Smooth muscle cell (in vitro differentiated cells): ENCODE data around the gene TMEM255B. TPM values are rescaled to one million over a fixed set of nuclear protein-coding genes. Genes with fewer than 3 reads are reported as not detected.

Experiments used
- DNase-seq: peaks from one replicate; lab custom pipeline; 2025; ENCODE audit not compliant: unreplicated experiment; lab: John Stamatoyannopoulos, UW
- H2AFZ ChIP-seq: fragments of 200-600 bp; sonication (generic); 2 replicates; pipeline ENCODE4 v1.6.0; 2016; ENCODE audit warnings: antibody characterized with exemption, low read depth, mild to moderate bottlenecking
- H3F3A ChIP-seq: fragments of 200-600 bp; sonication (generic); 2 replicates; pipeline ENCODE4 v1.6.0; 2017; ENCODE audit warnings: antibody characterized with exemption, low read depth
- H3K27ac ChIP-seq: fragments of 200-600 bp; sonication (generic); 2 replicates; pipeline ENCODE4 v1.5.1; 2016; ENCODE audit warnings: low read depth, mild to moderate bottlenecking
- H3K27me3 ChIP-seq: fragments of 200-600 bp; sonication (generic); 2 replicates; pipeline ENCODE4 v1.6.1; 2016; ENCODE audit warnings: low read depth, mild to moderate bottlenecking
- H3K36me3 ChIP-seq: fragments of 200-600 bp; sonication (generic); 2 replicates; pipeline ENCODE4 v1.5.1; 2016; ENCODE audit warnings: low read depth
- H3K4me1 ChIP-seq: fragments of 200-600 bp; sonication (generic); 2 replicates; pipeline ENCODE4 v1.5.1; 2016; ENCODE audit warnings: low read depth
- H3K4me2 ChIP-seq: fragments of 200-600 bp; sonication (generic); 2 replicates; pipeline ENCODE4 v1.6.0; 2016; ENCODE audit warnings: mild to moderate bottlenecking
- H3K4me3 ChIP-seq: fragments of 200-600 bp; sonication (generic); 2 replicates; pipeline ENCODE4 v1.5.1; 2016; ENCODE audit warnings: mild to moderate bottlenecking
- H3K79me2 ChIP-seq: fragments of 200-600 bp; sonication (generic); 2 replicates; pipeline ENCODE4 v1.6.0; 2016; ENCODE audit warnings: low read depth, mild to moderate bottlenecking
- H3K9ac ChIP-seq: fragments of 200-600 bp; sonication (generic); 2 replicates; pipeline ENCODE4 v1.6.0; 2016; ENCODE audit warnings: low read depth
- H3K9me3 ChIP-seq: fragments of 200-600 bp; sonication (generic); replicated peaks from 2 replicates; pipeline ENCODE4 v1.5.1; 2016; ENCODE audit warnings: low read depth
- H4K20me1 ChIP-seq: fragments of 200-600 bp; sonication (generic); 2 replicates; pipeline ENCODE4 v1.6.0; 2016; ENCODE audit warnings: low read depth
- CTCF ChIP-seq: fragments of 200-600 bp; sonication (generic); IDR thresholded peaks from 2 replicates; pipeline ENCODE4 v1.5.1; 2017; ENCODE audit warnings: borderline replicate concordance, mild to moderate bottlenecking, antibody characterized with exemption; ENCODE audit not compliant: insufficient read depth, poor library complexity, severe bottlenecking
- WGBS: methylation state at CpG from one replicate; pipeline ENCODE4 v1.1.7; 2016; ENCODE audit warnings: low lambda C conversion rate; 5-methylcytosine and 5-hydroxymethylcytosine counted together
- polyA plus RNA-seq: library from polyadenylated mRNA; unstranded; fragments of >200 nt; fragmentation: Nextera tagmentation; extraction: Ambion mirVana; gene quantifications from 2 replicates; pipeline ENCODE4 v1.2.1, GENCODE V29; 2016
- total RNA-seq: library from RNA; depleted of rRNA; stranded (reverse); fragments of >200 nt; gene quantifications from 2 replicates; pipeline ENCODE4 v1.2.3, GENCODE V29; 2014

TMEM255B gene
- total and polyA plus RNA-seq, 2 experiments from 2014 or later, result 0.22 to 2.1 TPM

DNA sequence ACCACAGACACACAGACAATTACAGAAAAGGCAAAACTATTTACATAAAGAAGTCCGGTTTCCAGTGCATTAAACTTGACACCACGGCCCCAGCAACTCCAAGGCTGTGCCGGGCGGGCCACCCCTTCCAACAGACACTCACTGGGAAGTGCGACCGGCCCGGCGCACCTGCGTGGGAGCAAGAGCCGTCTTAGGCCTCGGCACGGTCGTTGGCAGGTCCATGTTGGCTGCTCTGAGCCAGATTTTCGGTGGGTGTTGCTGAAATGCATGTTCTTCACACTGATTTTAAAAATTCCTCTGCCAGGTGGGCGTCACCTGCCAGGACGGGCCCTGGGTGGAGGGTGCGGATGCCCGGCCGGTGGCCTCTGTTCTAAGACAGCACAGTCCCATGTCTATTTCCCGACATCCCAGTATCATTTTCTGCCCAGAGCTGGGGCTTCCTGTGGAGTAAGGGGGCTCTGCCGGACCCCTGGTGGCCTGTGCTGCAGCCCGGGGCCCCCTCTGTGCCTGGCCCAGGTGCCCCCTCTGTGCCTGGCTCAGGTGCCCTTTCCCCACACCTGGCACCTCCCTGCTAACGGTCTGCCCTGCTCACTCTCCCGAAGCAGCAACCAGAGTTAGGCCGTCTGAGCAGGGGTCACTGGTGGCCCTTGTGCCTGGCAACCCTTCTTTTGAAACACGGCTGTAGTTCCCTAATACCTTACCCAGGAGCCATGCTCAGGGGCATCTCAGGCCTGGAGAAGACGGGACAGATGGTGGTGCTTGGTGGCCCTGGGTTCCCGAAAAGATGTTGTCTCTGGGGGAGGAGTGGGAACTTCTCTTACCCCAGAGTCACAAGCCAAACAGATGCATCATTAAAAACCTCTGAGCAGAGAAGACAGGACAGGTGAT lies 9.2 kb downstream of the TMEM255B start:
- no peak overlapping the region for H3K4me2 ChIP-seq
- no peaks in the 10 kb centered on the region for H3F3A ChIP-seq
- peaks cover under 1% of the 10 kb centered on the region for H3K27me3 ChIP-seq
- no peak overlapping the region for H3K27ac ChIP-seq
- H3K4me3 ChIP-seq, result no peak overlapping the region
- H3K4me1 ChIP-seq, result no peaks in the 10 kb centered on the region
- no peaks in the 10 kb centered on the region for H3K9me3 ChIP-seq
- no peak overlapping the region for H2AFZ ChIP-seq
- TF ChIP-seq CTCF, result no peak
- H3K79me2 ChIP-seq, result no peaks in the 10 kb centered on the region
- DNase-seq, result no peak
- 91% methylated on average over 28 of the region's 28 CpGs for WGBS
- no peaks in the 10 kb centered on the region for H4K20me1 ChIP-seq
- no peaks in the 10 kb centered on the region for H3K36me3 ChIP-seq
- H3K9ac ChIP-seq, result no peak overlapping the region

GRCh38 chr13:113769106-113769505 lies 10.1 kb downstream of the TMEM255B start:
- 93% methylated on average over 5 of the region's 5 CpGs for WGBS
- no peaks in the 10 kb centered on the region for H3K79me2 ChIP-seq
- no peak for DNase-seq
- no peak overlapping the region for H3K4me3 ChIP-seq
- H3K36me3 ChIP-seq, result no peaks in the 10 kb centered on the region
- no peak overlapping the region for H2AFZ ChIP-seq
- no peaks in the 10 kb centered on the region for H3K4me1 ChIP-seq
- H3K27ac ChIP-seq, result no peak overlapping the region
- no peaks in the 10 kb centered on the region for H3K9me3 ChIP-seq
- H3K27me3 ChIP-seq, result no peaks in the 10 kb centered on the region
- no peak overlapping the region for H3K9ac ChIP-seq
- H3K4me2 ChIP-seq, result no peak overlapping the region
- H4K20me1 ChIP-seq, result no peaks in the 10 kb centered on the region
- no peaks in the 10 kb centered on the region for H3F3A ChIP-seq
- no peak for TF ChIP-seq CTCF

DNA sequence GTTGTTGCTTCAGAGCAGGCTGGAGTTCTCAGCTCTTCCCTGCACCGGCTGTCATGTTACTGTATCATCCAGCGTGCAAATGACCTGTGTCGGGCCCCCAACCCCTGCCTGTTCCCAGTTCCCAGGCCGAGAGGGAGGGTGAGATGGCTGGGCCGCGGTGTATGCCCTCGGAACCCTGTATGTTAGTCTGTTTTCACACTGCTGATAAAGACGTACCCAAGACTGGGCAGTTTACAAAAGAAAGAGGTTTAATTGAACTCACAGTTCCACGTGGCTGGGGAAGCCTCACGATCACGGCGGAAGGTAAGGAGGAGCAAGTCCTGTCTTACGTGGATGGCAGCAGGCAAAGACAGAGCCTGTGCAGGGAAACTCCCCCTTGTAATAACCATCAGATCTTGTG lies 10.9 kb downstream of the TMEM255B start:
- no peak for TF ChIP-seq CTCF
- H3K27ac ChIP-seq, result no peak overlapping the region
- H2AFZ ChIP-seq, result no peak overlapping the region
- WGBS, result 90% methylated on average over 13 of the region's 13 CpGs
- H3K79me2 ChIP-seq, result no peaks in the 10 kb centered on the region
- no peaks in the 10 kb centered on the region for H3K36me3 ChIP-seq
- H3K9me3 ChIP-seq, result no peaks in the 10 kb centered on the region
- H3K27me3 ChIP-seq, result no peaks in the 10 kb centered on the region
- H3K9ac ChIP-seq, result no peak overlapping the region
- no peak for DNase-seq
- no peaks in the 10 kb centered on the region for H4K20me1 ChIP-seq
- H3F3A ChIP-seq, result no peaks in the 10 kb centered on the region
- no peak overlapping the region for H3K4me3 ChIP-seq
- H3K4me2 ChIP-seq, result no peak overlapping the region
- H3K4me1 ChIP-seq, result no peaks in the 10 kb centered on the region

DNA sequence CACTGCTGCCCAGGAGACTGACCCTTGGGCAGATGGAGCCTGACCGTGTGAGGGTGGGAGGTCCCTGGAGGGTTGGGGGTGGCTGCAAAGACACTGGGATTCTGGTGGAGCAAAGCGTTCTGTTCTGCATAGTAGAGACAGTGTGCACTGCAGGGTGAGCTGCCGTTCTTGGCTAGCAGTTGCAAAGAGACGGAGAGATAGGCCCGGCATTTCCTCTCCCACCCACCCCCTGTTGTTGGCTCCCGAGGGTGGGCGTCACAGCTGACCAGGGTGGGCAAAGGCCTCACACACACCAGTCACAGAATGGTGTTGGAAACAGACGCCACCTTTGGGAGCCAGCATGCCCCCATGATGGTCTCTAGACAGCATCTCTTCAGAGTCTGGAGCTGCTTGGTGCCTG lies 11.4 kb downstream of the TMEM255B start:
- Histone ChIP-seq H3K79me2 (no peaks in the 10 kb centered on the region), H3K36me3 (no peaks in the 10 kb centered on the region), H3K4me2 (no peak overlapping the region), H3K27ac (no peak overlapping the region), H3F3A (no peaks in the 10 kb centered on the region), H3K27me3 (no peaks in the 10 kb centered on the region), H3K9ac (no peak overlapping the region), H3K4me3 (no peak overlapping the region), H2AFZ (no peak overlapping the region), H4K20me1 (no peaks in the 10 kb centered on the region), H3K9me3 (no peaks in the 10 kb centered on the region), H3K4me1 (no peaks in the 10 kb centered on the region)
- TF ChIP-seq CTCF, result no peak
- no peak for DNase-seq
- WGBS, result 88% methylated on average over 2 of the region's 8 CpGs
